DOHH2 (cell line): ENCODE measurements around the gene NFKB1.
"Not testable (repeated sequence)": the region's sequence is repeated elsewhere in the genome, so short reads cannot be mapped to it uniquely, and the experiment has no call there.

ENCODE experiments used
- H3F3A ChIP-seq: fragments of 200-600 bp; sonication (generic), shearing (Covaris generic); 2 replicates; pipeline ENCODE4 v1.6.0; 2016; ENCODE audit warnings: antibody characterized with exemption, mild to moderate bottlenecking; ENCODE audit not compliant: control insufficient read depth, insufficient read depth
- H3K27ac ChIP-seq: fragments of 200-600 bp; sonication (generic); 2 replicates; pipeline ENCODE4 v1.5.1; 2014; ENCODE audit warnings: low read depth, mild to moderate bottlenecking, low read length, moderate library complexity
- H3K27me3 ChIP-seq: fragments of 200-600 bp; sonication (generic); 2 replicates; pipeline ENCODE4 v1.6.1; 2014; ENCODE audit warnings: mild to moderate bottlenecking, low read length, mixed read lengths; ENCODE audit not compliant: control insufficient read depth
- H3K36me3 ChIP-seq: fragments of 200-600 bp; sonication (generic); 2 replicates; pipeline ENCODE4 v1.6.1; 2014; ENCODE audit warnings: mild to moderate bottlenecking, low read length, moderate library complexity, mixed read lengths; ENCODE audit not compliant: control insufficient read depth
- H3K4me1 ChIP-seq: fragments of 200-600 bp; sonication (generic); 2 replicates; pipeline ENCODE4 v1.6.1; 2014; ENCODE audit warnings: mild to moderate bottlenecking, low read length, mixed read lengths; ENCODE audit not compliant: control insufficient read depth
- H3K4me2 ChIP-seq: fragments of 200-600 bp; sonication (generic); 2 replicates; pipeline ENCODE4 v1.6.0; 2014; ENCODE audit warnings: mild to moderate bottlenecking, low read length, moderate library complexity
- H3K4me3 ChIP-seq: fragments of 200-600 bp; sonication (generic); 2 replicates; pipeline ENCODE4 v1.5.1; 2014; ENCODE audit warnings: mild to moderate bottlenecking, low read length, mixed read lengths
- H3K79me2 ChIP-seq: fragments of 200-600 bp; sonication (generic); 2 replicates; pipeline ENCODE4 v1.6.1; 2014; ENCODE audit warnings: mild to moderate bottlenecking, low read length, mixed read lengths; ENCODE audit not compliant: control insufficient read depth
- H3K9me2 ChIP-seq: fragments of 200-600 bp; sonication (generic); replicated peaks from 2 replicates; pipeline ENCODE4 v1.6.1; 2014; ENCODE audit warnings: mild to moderate bottlenecking, low read length, mixed read lengths; ENCODE audit not compliant: control insufficient read depth
- H3K9me3 ChIP-seq: fragments of 200-600 bp; sonication (generic); 2 replicates; pipeline ENCODE4 v1.6.1; 2014; ENCODE audit warnings: antibody characterized with exemption, low read length, mixed read lengths; ENCODE audit not compliant: control insufficient read depth, insufficient read depth
- H4K20me1 ChIP-seq: fragments of 200-600 bp; sonication (generic); 2 replicates; pipeline ENCODE4 v1.6.0; 2014; ENCODE audit warnings: low read depth, mild to moderate bottlenecking, antibody characterized with exemption, low read length, moderate library complexity; ENCODE audit not compliant: control insufficient read depth, insufficient read depth
- CTCF ChIP-seq: fragments of 200-600 bp; sonication (generic); IDR thresholded peaks from one replicate; pipeline ENCODE4 v1.5.1; 2014; ENCODE audit warnings: antibody characterized with exemption, mild to moderate bottlenecking, low read depth, low read length; ENCODE audit not compliant: poor library complexity, severe bottlenecking
- EZH2phosphoT487 ChIP-seq: fragments of 200-600 bp; sonication (generic); IDR thresholded peaks from 2 replicates; pipeline ENCODE4 v1.6.1; 2017; ENCODE audit warnings: borderline replicate concordance, mild to moderate bottlenecking, antibody characterized with exemption, low read length, moderate library complexity, mixed read lengths

The NFKB1 gene

GRCh38 chr4:102612824-102613366 is 111.7 kb downstream of the NFKB1 start:
- H3K79me2 ChIP-seq = no peaks in the 10 kb centered on the region
- no peaks in the 10 kb centered on the region for H3K27me3 ChIP-seq
- peaks cover 4% of the 10 kb centered on the region; the same call in 1 of the 2 replicates for H3F3A ChIP-seq
- TF ChIP-seq CTCF (no peak), EZH2phosphoT487 (no peak)
- no peaks in the 10 kb centered on the region for H3K9me3 ChIP-seq
- no peaks in the 10 kb centered on the region for H3K9me2 ChIP-seq
- no peak overlapping the region for H3K4me3 ChIP-seq
- no peaks in the 10 kb centered on the region for H4K20me1 ChIP-seq
- no peak overlapping the region for H3K27ac ChIP-seq
- peaks cover 83% of the 10 kb centered on the region for H3K36me3 ChIP-seq
- no peaks in the 10 kb centered on the region for H3K4me1 ChIP-seq
- H3K4me2 ChIP-seq = no peak overlapping the region

DNA sequence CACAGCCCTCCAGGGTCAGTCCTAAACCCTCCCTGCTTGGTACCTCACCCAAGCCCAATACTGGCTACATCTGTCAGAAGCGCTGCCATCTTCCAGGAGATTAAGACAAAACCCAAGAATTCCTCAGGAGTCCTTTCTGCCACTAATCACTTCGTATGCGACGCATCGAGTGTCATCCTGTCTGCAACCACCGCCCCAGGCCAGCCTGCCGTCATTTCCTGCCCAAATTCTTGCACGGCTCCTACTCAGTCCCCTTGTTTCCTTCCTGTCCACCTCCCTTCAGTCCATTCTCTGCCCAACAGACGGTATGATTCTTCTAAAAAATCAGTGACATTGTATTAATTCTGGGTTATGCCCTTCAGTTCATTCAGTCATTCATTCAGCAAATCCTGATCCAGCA is 113.6 kb downstream of the NFKB1 start:
- Histone ChIP-seq H3F3A (peaks cover 4% of the 10 kb centered on the region; the same call in 1 of the 2 replicates), H3K79me2 (no peaks in the 10 kb centered on the region), H3K4me2 (no peak overlapping the region), H3K9me3 (no peaks in the 10 kb centered on the region), H3K27ac (no peak overlapping the region), H3K4me1 (no peaks in the 10 kb centered on the region), H3K9me2 (no peaks in the 10 kb centered on the region), H3K36me3 (peaks cover 72% of the 10 kb centered on the region), H4K20me1 (no peaks in the 10 kb centered on the region), H3K4me3 (no peak overlapping the region), H3K27me3 (no peaks in the 10 kb centered on the region)
- TF ChIP-seq EZH2phosphoT487 (no peak), CTCF (no peak)

DNA sequence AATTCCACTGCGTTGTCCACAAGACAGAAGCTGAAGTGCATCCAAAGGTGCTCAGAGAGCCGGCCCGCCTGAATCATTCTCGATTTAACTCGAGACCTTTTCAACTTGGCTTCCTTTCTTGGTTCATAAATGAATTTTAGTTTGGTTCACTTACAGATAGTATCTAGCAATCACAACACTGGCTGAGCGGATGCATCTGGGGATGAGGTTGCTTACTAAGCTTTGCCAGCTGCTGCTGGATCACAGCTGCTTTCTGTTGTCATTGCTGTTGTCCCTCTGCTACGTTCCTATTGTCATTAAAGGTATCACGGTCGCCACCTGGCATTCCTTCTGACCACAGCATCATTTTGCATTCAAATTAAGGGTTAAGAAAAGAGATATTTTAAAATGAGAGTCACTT is 115.5 kb downstream of the NFKB1 start:
- Histone ChIP-seq H3K27ac (no peak overlapping the region), H3K36me3 (peaks cover 53% of the 10 kb centered on the region)

DNA sequence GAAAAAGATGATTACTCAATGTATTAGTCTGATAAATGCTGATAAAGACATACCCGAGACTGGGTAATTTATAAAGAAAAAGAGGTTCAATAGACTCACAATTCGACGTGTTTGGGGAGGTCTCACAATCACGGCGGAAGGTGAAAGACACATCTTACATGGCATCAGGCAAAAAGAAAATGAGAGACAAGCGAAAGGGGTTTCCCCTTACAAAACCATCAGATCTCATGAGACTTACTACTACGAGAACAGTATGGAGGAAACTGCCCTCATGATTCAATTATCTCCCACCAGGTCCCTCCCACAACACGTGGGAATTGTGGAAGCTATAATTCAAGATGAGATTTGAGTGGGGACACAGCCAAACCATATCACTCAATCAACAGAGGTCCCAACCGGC is 117.9 kb downstream of the NFKB1 start:
- not testable (repeated sequence) for H3F3A ChIP-seq, H3K27ac ChIP-seq, H3K9me2 ChIP-seq, H3K4me2 ChIP-seq, H3K4me3 ChIP-seq, H3K4me1 ChIP-seq, H3K79me2 ChIP-seq, H3K9me3 ChIP-seq, H4K20me1 ChIP-seq, H3K27me3 ChIP-seq
- peaks cover 29% of the 10 kb centered on the region for H3K36me3 ChIP-seq

More for the DNA sequence above, 115.5 kb downstream of the NFKB1 start:
- TF ChIP-seq CTCF (no peak), EZH2phosphoT487 (no peak)
- H3K4me3 ChIP-seq = no peak overlapping the region
- H3F3A ChIP-seq = peaks cover 4% of the 10 kb centered on the region; the same call in 1 of the 2 replicates
- no peaks in the 10 kb centered on the region for H4K20me1 ChIP-seq
- no peaks in the 10 kb centered on the region for H3K79me2 ChIP-seq
- no peaks in the 10 kb centered on the region for H3K9me2 ChIP-seq
- no peaks in the 10 kb centered on the region for H3K27me3 ChIP-seq
- no peaks in the 10 kb centered on the region for H3K9me3 ChIP-seq
- H3K4me1 ChIP-seq = peaks cover 6% of the 10 kb centered on the region
- H3K4me2 ChIP-seq = no peak overlapping the region

DNA sequence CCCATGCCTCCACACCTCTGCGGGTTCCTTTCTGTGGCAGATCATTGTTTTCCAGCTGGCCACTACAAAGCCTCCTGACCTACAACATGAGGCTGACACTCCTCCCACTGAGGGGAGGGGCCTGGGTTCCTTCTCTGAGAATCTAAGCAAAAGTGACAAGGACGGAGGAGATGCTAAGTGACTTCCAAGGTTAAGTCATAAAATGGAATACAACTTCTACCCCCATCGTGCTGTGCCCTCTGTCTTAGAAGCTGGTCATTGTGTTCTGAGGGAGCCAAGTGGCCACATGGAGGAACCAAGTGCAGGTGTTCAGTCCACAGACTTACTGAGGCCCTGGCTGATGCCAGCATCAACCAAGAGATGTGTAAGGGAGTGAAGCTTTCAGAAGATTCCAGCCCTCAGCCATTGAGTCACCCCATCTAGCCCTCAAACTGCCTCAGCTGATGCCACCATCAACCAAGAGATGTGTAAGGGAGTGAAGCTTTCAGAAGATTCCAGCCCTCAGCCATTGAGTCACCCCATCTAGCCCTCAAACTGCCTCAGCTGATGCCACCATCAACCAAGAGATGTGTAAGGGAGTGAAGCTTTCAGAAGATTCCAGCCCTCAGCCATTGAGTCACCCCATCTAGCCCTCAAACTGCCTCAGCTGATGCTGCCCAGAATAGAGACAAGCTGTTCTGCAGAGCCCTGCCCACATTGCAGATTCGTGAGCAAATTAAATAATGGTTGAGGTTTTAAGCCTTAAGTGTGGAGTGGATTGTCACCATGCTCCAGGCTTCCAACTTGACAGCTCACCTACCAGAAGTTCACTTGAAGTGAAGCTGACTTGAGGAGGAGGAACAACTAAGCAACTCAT is 118.8 kb downstream of the NFKB1 start:
- H3K9me3 ChIP-seq, H3K4me2 ChIP-seq, H3K9me2 ChIP-seq, H3K4me1 ChIP-seq, H3F3A ChIP-seq, H3K4me3 ChIP-seq, H3K79me2 ChIP-seq, H3K27me3 ChIP-seq, H4K20me1 ChIP-seq, H3K27ac ChIP-seq: not testable (repeated sequence)
- peaks cover 20% of the 10 kb centered on the region for H3K36me3 ChIP-seq
